HUES48 (cell line): ENCODE measurements around the gene TSPAN15.

Source experiments
- H3K27ac ChIP-seq: one replicate; pipeline ENCODE4 v1.7.0; 2013; ENCODE audit warnings: low read depth, low read length, inconsistent platforms
- H3K27me3 ChIP-seq: 2 replicates; pipeline ENCODE4 v1.6.1; 2013; ENCODE audit warnings: mild to moderate bottlenecking, low read length; ENCODE audit not compliant: control insufficient read depth, insufficient read depth
- H3K36me3 ChIP-seq: 2 replicates; pipeline ENCODE4 v1.6.1; 2013; ENCODE audit warnings: low read length; ENCODE audit not compliant: control insufficient read depth, insufficient read depth
- H3K4me1 ChIP-seq: 2 replicates; pipeline ENCODE4 v1.6.1; 2013; ENCODE audit warnings: mild to moderate bottlenecking, low read length; ENCODE audit not compliant: control insufficient read depth, insufficient read depth
- H3K4me3 ChIP-seq: 2 replicates; pipeline ENCODE4 v1.5.1; 2013; ENCODE audit warnings: mild to moderate bottlenecking, low read depth, low read length
- H3K9ac ChIP-seq: 2 replicates; pipeline ENCODE4 v1.6.1; 2013; ENCODE audit warnings: mild to moderate bottlenecking, low read depth, low read length, moderate library complexity
- H3K9me3 ChIP-seq: 2 replicates; pipeline ENCODE4 v1.6.1; 2013; ENCODE audit warnings: low read length; ENCODE audit not compliant: control insufficient read depth, insufficient read depth

Gene TSPAN15

DNA sequence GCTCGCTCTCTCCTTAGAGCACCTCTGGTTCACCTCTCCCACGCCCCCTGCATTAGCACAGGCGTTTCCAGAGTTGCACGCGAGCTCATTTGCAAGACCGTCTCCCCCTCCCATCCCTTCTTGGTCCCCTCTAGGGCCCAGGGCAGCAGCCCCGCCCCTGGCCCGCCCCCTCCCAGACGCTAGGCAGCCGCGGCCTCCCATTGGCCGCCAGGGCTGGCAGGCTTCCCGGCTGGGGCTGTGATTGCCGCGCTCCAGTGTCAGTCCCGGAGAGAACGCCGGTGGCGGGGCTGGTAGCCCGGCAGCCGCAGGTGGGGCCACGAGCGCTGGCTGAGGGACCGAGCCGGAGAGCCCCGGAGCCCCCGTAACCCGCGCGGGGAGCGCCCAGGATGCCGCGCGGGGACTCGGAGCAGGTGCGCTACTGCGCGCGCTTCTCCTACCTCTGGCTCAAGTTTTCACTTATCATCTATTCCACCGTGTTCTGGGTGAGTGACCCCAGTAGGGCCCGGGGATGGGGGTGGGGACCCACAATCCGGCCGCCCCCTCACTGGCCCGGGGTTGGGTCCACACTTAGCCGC, at the start of gene TSPAN15:
TSPAN15 (plus strand) TSS at position 257 of the 575 bp plus-strand sequence; CDS start at position 387, 130 bp downstream.
- no peak within 1 kb of the TSS for H3K9ac ChIP-seq

DNA sequence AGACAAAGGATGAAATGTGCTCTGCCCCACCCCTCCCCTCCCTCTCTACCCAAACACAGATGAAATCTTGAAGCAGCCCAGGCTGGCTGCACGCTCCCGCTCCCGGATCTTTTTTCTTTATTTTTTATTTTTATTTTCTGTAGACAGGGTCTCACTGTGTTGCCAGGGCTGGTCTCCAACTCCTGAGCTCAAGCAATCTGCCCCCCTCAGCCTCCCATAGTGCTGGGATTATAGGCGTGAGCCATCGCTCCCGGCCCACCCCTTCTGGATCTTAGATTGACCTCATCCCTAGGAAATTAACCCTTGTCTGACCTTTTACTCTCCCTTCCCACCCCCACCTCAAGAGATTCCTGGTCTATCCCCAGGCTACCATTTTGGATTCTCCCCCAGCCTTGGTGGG, 48.9 kb upstream of the TSPAN15 start:
- Histone ChIP-seq H3K36me3 (peaks cover 58% of the 10 kb centered on the region), H3K4me3 (no peak overlapping the region), H3K27me3 (no peaks in the 10 kb centered on the region), H3K4me1 (peaks cover 3% of the 10 kb centered on the region; the same call in 1 of the 2 replicates), H3K9me3 (no peaks in the 10 kb centered on the region), H3K27ac (no peak overlapping the region), H3K9ac (no peak overlapping the region)

More for the DNA sequence above, at the start of gene TSPAN15:
- peak within 1 kb of the TSS; percentile 8 for H3K27ac ChIP-seq
- peaks cover 5% of the 10 kb centered on the region; the same call in 1 of the 2 replicates for H3K4me1 ChIP-seq
- H3K9me3 ChIP-seq: no peaks in the 10 kb centered on the region
- H3K36me3 ChIP-seq: no peaks in the 10 kb centered on the region
- H3K4me3 ChIP-seq: peak within 1 kb of the TSS; percentile 88
- H3K27me3 ChIP-seq: peaks cover 32% of the 10 kb centered on the region

DNA sequence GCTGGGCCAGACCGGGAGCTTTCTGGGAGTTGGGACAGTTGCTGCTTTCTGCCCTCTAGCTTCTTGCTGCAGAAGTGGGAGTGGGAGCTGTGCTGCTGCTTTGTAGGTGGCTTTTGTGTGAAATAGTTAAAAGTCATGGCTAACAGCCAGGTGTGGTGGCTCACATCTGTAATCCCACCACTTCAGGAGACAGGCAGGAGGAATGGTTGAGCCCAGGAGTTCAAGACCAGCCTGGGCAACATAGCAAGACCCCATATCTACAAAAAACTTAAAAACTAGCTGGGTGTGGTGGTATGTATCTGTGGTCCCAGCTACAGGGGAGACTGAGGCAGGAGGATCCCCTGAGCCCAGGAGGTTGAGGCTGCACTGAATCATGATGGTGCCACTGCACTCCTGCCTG, 48.2 kb upstream of the TSPAN15 start:
- Histone ChIP-seq H3K9ac (no peak overlapping the region), H3K27me3 (no peaks in the 10 kb centered on the region), H3K4me3 (no peak overlapping the region), H3K27ac (no peak overlapping the region), H3K36me3 (peaks cover 51% of the 10 kb centered on the region), H3K9me3 (no peaks in the 10 kb centered on the region), H3K4me1 (peaks cover 3% of the 10 kb centered on the region; the same call in 1 of the 2 replicates)

DNA sequence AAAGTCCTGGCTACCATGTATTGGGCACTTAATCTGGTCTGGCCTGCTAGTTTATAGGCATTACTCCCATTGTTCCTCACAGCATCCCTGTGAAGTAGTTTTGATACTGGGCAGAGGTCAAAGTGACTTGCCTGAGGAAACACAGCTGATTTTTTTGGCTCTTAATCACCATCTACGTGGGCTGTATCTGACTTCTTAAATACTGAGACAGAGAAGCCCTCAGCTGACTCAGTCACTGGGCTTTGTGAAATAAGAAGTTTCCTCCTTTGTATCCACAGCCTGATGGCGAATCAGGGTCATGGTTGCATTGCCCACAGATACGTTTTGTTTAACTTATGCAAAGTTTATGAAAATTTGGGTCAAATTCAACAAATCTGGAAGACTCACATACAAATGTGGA, 47.7 kb upstream of the TSPAN15 start:
- no peaks in the 10 kb centered on the region for H3K27me3 ChIP-seq
- H3K36me3 ChIP-seq: peaks cover 47% of the 10 kb centered on the region
- H3K4me3 ChIP-seq: no peak overlapping the region
- peaks cover 3% of the 10 kb centered on the region; the same call in 1 of the 2 replicates for H3K4me1 ChIP-seq
- no peak overlapping the region for H3K9ac ChIP-seq
- H3K27ac ChIP-seq: no peak overlapping the region
- H3K9me3 ChIP-seq: no peaks in the 10 kb centered on the region

DNA sequence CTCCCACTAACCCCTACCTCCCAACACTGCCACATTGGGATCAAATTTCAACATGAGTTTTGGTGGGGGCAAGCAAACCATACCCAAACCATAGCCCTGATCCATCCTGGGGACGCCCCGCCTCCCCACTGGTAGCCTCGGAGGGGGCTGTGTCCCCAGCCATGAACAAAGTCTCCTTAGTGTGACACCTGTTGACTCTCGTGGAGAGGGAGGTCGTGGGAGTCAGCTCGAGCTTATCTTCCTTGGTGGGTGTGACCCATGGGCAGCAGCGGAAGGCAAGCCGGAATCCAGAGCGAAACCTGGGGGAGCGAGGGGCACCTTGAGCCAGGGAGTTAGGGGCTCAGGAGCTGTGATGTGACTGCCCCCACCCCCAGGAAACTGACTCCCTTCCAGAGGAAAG, 46.5 kb upstream of the TSPAN15 start:
- no peak overlapping the region for H3K9ac ChIP-seq
- H3K9me3 ChIP-seq: no peaks in the 10 kb centered on the region
- H3K27me3 ChIP-seq: no peaks in the 10 kb centered on the region
- H3K36me3 ChIP-seq: peaks cover 36% of the 10 kb centered on the region
- H3K4me1 ChIP-seq: peaks cover 3% of the 10 kb centered on the region; the same call in 1 of the 2 replicates
- H3K27ac ChIP-seq: no peak overlapping the region
- no peak overlapping the region for H3K4me3 ChIP-seq

DNA sequence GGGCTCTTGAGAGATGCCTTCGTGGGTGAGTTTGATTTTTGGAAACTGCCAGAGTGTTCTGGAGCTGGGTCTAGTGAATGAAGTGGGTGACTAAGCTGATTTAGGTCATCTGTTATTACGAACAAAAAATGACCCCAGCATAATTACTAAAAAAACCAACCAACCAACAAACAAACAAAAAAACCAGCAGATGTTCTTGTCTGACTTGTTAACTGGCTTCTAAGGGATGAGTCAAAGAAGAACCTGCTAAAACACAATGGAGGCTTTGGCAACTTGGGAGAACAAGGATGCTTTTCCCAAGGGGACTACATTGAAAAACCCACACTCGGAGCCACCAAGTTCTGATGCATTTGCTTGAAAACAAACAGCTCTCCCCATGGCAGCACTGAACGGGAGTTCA, 46.0 kb upstream of the TSPAN15 start:
- H3K36me3 ChIP-seq: peaks cover 31% of the 10 kb centered on the region
- H3K4me1 ChIP-seq: peaks cover 3% of the 10 kb centered on the region; the same call in 1 of the 2 replicates
- H3K4me3 ChIP-seq: no peak overlapping the region
- no peaks in the 10 kb centered on the region for H3K9me3 ChIP-seq
- H3K27ac ChIP-seq: no peak overlapping the region
- no peaks in the 10 kb centered on the region for H3K27me3 ChIP-seq
- no peak overlapping the region for H3K9ac ChIP-seq

DNA sequence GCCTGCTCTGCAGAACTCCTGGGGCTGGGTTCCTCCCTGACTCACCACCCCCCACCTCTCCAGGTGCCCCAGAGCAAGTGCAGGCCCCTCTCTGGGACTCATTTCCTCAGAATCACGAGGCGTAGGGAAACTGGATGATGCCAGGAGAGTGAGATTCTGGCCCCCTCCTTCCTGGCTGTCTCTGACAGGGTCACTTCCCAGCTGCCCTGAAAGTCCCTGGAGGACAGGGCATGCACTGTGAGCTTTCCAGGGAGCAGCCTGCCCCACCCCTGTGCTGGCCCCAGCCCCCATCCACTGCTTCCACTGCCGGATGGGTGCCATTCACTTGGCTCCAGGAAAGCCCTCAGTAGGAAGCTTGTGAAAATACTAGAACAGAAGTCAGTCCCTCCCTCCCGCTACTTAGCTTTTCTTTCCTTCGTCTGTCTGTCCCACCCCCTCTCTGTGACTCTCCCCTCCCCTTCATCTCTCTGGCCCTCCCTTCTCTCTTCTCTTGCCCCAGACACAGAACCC, 44.9 kb upstream of the TSPAN15 start:
- Histone ChIP-seq H3K4me3 (no peak overlapping the region), H3K9me3 (no peaks in the 10 kb centered on the region), H3K36me3 (peaks cover 20% of the 10 kb centered on the region), H3K27me3 (no peaks in the 10 kb centered on the region), H3K4me1 (peaks cover 3% of the 10 kb centered on the region; the same call in 1 of the 2 replicates), H3K9ac (no peak overlapping the region), H3K27ac (peak overlapping the region; percentile 51)

DNA sequence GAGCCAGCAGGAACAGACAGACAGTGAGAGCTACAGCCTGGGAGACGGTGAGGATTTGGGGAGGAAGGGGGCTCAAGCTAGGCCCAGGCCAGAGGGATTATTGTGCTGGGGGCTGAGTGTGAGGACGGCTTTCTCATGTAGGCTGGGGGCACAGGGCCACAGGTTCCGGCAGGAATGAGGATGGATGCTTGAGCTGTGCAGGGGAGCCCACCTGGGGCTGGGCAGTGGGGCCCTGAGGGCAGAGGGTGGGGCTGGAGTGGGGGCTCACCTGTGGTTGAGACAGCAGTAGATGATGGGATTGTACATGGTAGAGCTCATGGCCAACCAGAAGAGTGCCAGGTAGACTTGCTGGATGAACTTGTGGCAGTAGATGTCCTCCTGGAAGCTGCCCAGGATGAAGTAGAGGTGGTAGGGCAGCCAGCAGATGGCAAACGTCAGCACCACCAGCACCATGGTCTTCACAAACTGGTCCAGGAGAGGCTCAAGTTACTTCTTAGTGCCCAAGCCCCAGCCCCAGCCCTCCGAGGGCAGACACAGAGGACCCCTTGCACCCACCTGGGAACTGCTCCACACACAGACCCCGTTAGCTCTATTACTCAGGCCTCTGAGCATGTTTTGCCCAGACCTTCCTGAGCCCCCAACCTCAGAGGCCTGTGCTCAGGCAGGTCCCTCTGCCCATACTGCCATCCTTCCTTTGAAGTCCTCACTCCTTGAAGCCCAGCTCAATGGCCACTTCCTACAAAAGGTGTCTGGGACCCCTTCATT, 44.3 kb upstream of the TSPAN15 start:
- H3K27me3 ChIP-seq: no peaks in the 10 kb centered on the region
- peaks cover 3% of the 10 kb centered on the region; the same call in 1 of the 2 replicates for H3K4me1 ChIP-seq
- no peaks in the 10 kb centered on the region for H3K9me3 ChIP-seq
- no peak overlapping the region for H3K27ac ChIP-seq
- no peak overlapping the region for H3K4me3 ChIP-seq
- no peak overlapping the region for H3K9ac ChIP-seq
- peaks cover 14% of the 10 kb centered on the region for H3K36me3 ChIP-seq

DNA sequence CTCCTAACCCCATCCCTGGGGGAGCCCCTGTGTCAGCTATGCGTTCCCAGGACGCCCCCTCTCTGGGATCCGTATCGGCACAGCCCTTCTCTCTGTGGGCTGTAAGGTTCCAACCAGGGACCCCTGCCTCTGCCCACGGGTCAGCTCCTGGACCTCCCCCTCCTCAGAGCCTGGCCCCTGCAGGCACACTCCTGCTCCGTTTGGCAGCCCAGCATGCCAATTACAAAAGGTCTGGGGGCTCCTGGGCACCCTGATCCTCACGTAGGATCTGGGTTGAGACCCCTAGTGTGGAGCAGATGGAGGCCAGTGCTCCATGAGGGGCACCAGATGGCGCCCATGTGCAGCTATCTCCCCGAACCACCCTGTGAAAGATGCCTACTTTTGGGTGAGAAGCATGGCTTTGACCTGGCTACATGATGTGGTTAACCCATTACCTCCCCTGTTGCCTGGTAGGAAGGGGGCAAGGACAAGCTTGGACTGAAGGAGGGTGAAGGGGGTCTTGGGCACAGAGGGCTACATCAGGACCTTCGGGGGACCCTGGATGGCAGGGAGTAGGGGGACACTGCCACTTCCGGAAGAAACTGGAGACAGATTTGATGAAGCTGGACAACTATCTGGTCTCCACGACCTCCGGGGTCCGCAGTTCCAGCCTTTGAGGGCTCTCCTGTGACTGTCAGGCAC, 43.5 kb upstream of the TSPAN15 start:
- H3K36me3 ChIP-seq: peaks cover 10% of the 10 kb centered on the region
- no peak overlapping the region for H3K27ac ChIP-seq
- H3K9me3 ChIP-seq: no peaks in the 10 kb centered on the region
- no peak overlapping the region for H3K9ac ChIP-seq
- peaks cover 3% of the 10 kb centered on the region; the same call in 1 of the 2 replicates for H3K4me1 ChIP-seq
- H3K27me3 ChIP-seq: no peaks in the 10 kb centered on the region
- no peak overlapping the region for H3K4me3 ChIP-seq

DNA sequence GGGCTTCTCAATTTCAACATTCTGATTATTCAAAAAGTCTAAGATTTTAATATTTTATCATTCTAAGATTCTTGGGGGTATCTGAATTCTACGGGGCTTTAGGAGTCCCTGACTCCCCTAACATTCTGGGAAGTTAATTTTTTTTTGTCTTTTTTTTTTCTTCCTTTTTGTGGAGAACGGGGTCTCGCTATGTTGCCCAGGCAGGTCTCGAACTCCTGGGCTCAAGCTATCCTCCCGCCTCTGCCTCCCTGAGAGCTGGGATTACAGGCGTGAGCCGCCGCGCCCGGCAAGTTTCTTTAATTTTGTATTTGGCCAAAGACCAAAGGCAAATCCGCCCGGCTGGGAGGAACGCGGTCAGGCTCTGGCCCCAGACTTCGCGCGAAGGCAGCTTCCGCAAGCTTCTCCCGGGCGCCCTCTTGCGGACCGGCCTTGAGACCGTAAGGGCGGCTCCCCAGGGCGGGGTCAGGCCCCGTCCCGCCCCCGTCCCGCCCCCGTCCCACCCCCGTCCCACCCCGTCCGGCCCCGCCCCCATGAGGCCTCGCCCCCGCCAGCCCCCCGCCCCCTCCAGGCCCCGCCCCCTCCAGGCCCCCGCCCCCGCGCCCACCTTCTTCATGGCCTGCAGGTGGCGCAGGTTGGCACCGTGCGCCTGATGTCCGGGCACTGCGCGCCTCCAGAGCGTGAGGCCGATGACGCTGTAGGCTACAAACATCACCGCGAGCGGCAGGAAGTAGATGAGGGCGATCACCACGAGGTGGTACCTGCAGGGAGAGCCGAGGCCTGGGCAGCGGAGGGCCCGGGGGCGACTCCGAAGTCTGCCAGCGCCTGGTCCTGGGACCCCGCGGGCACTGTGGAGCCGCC, 42.7 kb upstream of the TSPAN15 start:
- no peaks in the 10 kb centered on the region for H3K9me3 ChIP-seq
- H3K27me3 ChIP-seq: no peaks in the 10 kb centered on the region
- H3K27ac ChIP-seq: no peak overlapping the region
- H3K36me3 ChIP-seq: 0 out of 2 replicates have a peak, but pooled peaks cover 4% of the 10 kb centered on the region
- H3K4me3 ChIP-seq: peak overlapping the region; percentile 20; the same call in 1 of the 2 replicates
- H3K9ac ChIP-seq: peak overlapping the region; percentile 47; the same call in 1 of the 2 replicates
- peaks cover 3% of the 10 kb centered on the region; the same call in 1 of the 2 replicates for H3K4me1 ChIP-seq
